HG03521 (cell line): ENCODE data around the gene MED13L.
"Not testable (repeated sequence)": the region's sequence is repeated elsewhere in the genome, so short reads cannot be mapped to it uniquely, and the experiment has no call there.

Experiments
- ATAC-seq: cut with Tn5 transposase; IDR thresholded peaks from one replicate; pipeline ENCODE4 v1.9.1; 2021; ENCODE audit warnings: mild to moderate bottlenecking, moderate library complexity; ENCODE audit not compliant: unreplicated experiment

MED13L gene

GRCh38 chr12:116136340-116136739 is 141.2 kb downstream of the MED13L start:
- ATAC-seq, result no peak

GRCh38 chr12:116135209-116135930 is 142.1 kb downstream of the MED13L start:
- no peak for ATAC-seq

- ATAC-seq, result no peak
Observed at GRCh38 chr12:116133636-116134214, 143.8 kb downstream of the MED13L start.

GRCh38 chr12:116133149-116133548 is 144.3 kb downstream of the MED13L start:
- no peak for ATAC-seq

- ATAC-seq, result not testable (repeated sequence)
Observed at GRCh38 chr12:116131987-116132386, 145.5 kb downstream of the MED13L start.

- no peak for ATAC-seq
Observed at GRCh38 chr12:116131176-116131575, 146.3 kb downstream of the MED13L start.

GRCh38 chr12:116130431-116130830 is 147.1 kb downstream of the MED13L start:
- ATAC-seq, result no peak

GRCh38 chr12:116128779-116129178 is 148.7 kb downstream of the MED13L start:
- ATAC-seq, result no peak

GRCh38 chr12:116127859-116128258 is 149.6 kb downstream of the MED13L start:
- ATAC-seq, result no peak

GRCh38 chr12:116126610-116127009 is 150.9 kb downstream of the MED13L start:
- ATAC-seq, result no peak

GRCh38 chr12:116125956-116126566 is 151.4 kb downstream of the MED13L start:
- ATAC-seq, result no peak

- no peak for ATAC-seq
Observed at GRCh38 chr12:116125084-116125483, 152.4 kb downstream of the MED13L start.

- ATAC-seq, result no peak
Observed at GRCh38 chr12:116123451-116124258, 153.8 kb downstream of the MED13L start.

- ATAC-seq, result no peak
Observed at GRCh38 chr12:116122628-116123027, 154.9 kb downstream of the MED13L start.

- ATAC-seq, result no peak
Observed at GRCh38 chr12:116121453-116121871, 156.0 kb downstream of the MED13L start.

- no peak for ATAC-seq
Observed at GRCh38 chr12:116116650-116117424, 160.7 kb downstream of the MED13L start.

GRCh38 chr12:116113398-116114130 is 163.9 kb downstream of the MED13L start:
- ATAC-seq, result no peak

- no peak for ATAC-seq
Observed at GRCh38 chr12:116106870-116107269, 170.6 kb downstream of the MED13L start.

- no peak for ATAC-seq
Observed at GRCh38 chr12:116104167-116104767, 173.2 kb downstream of the MED13L start.

GRCh38 chr12:116101991-116102390 is 175.5 kb downstream of the MED13L start:
- ATAC-seq, result no peak
